ENCODE measurements around the gene WDR93.
"Not testable (repeated sequence)": the region's sequence is repeated elsewhere in the genome, so short reads cannot be mapped to it uniquely, and the experiment has no call there.

The WDR93 gene

DNA sequence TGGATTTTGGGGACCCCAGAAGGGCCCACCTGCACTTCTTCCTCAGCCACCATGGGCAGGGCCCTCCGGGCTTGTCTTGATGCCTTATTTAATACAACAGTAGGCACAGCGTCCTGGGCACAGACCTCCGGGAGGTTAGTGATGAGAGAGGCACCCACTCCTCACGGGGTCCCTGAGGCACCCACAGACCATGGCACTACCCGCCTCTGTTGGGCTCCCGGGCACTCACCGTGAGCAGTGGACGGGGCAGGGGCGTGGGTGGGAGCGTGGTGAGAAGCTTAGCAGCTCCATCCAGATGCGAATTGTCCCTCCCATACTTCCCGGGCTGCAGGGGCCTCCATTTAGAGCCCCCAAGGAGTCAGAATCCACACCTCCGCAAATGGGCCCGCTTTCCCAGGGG lies 85.2 kb downstream of the WDR93 start:
- DNase-seq = no peak

DNA sequence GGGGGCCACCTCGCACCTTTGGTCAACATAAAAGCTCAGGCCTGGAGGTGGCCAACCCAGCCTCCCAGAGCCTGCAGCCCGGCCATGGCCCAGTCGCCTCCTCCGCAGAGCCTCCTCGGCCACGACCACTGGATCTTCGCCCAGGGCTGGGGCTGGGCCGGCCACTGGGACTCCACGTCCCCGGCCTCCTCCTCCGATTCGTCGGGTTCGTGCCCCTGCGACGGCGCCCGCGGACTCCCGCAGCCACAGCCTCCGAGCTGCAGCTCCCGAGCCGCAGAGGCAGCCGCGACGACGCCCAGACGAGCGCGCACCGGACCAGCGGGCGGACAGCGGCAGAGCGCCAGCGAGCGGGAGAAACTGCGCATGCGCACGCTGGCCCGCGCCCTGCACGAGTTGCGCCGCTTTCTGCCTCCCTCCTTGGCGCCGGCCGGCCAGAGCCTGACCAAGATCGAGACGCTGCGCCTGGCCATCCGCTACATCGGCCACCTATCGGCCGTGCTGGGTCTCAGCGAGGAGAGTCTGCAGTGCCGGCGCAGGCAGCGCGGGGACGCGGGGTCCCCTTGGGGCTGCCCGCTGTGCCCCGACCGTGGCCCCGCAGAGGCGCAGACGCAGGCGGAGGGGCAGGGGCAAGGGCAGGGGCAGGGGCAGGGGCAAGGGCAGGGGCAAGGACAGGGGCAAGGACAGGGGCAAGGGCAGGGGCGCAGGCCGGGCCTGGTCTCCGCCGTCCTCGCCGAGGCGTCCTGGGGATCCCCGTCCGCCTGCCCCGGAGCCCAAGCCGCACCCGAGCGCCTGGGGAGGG lies 85.9 kb downstream of the WDR93 start, which contains the start of gene MESP2:
MESP2 (plus strand) TSS at position 59 of the 799 bp plus-strand sequence; CDS start at position 85, 26 bp downstream.
- no peak for DNase-seq

DNA sequence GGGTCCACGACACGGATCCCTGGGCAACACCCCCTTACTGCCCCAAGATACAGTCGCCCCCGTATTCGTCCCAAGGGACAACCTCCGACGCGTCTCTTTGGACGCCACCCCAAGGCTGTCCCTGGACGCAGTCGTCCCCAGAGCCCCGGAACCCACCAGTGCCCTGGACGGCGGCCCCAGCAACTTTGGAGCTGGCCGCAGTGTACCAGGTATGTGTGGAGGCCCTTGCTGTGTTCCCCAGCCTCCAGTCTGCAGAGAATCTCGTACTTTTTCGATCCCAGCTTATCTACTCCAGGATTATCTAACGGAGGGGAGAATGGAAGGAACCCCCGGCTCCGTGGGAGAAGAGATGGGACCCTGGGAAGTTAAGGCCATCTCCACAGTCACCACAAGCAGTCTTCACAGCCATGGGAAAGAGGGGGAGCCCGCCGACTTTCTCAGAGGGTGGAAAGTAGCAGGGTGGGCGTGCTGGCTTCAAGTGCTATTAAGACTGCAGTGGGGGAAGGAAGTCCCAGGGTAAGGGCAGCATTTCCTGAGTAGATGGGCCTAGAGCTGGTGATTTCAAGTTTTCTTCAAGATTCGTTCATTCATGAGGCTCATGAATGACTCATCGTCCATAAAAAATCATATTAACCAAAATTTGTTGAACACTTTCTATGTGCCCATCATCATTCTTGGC lies 86.6 kb downstream of the WDR93 start:
- DNase-seq = no peak

DNA sequence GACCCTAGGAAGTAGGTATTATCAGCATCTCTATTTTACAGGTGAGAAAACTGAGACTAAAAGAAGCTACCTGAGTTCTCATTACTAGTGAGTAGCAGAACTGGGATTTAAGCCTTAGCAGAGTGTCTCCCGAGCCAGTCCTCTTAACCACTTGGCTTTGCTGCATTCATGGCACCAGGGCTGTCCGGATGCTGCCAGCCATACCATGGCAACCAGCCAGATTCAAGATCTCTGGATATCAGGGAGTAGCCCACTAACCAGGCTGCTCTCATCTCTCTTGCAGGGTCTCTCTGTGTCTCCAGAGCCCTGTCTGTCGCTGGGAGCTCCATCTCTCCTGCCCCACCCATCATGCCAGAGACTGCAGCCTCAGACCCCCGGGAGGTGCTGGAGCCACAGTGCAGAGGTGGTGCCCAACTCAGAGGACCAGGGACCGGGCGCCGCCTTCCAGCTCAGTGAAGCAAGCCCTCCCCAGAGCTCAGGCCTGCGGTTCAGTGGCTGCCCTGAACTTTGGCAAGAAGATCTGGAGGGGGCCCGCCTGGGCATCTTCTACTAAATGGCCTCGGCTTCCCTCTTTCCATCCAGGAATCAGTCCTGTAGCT lies 87.3 kb downstream of the WDR93 start:
- no peak for DNase-seq

DNA sequence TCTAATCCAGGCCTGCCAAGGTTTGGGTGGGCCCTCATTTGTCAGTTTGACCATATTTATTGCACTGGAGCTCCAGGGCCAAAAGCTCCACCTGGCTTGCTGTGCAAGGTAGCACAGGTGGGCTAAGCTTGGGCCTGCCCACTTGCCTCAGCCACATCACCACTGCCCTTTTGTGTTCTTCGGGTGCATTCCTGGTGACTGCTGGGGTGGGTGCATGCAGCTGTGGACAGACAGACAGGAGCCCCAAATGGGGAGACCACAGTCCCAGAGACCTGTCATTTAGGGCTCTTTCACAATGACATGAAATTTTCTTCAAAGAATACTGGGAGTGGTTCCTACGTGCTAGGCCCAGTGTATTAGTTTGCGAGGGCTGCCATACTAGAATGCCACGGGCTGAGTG lies 88.2 kb downstream of the WDR93 start:
- DNase-seq = no peak

DNA sequence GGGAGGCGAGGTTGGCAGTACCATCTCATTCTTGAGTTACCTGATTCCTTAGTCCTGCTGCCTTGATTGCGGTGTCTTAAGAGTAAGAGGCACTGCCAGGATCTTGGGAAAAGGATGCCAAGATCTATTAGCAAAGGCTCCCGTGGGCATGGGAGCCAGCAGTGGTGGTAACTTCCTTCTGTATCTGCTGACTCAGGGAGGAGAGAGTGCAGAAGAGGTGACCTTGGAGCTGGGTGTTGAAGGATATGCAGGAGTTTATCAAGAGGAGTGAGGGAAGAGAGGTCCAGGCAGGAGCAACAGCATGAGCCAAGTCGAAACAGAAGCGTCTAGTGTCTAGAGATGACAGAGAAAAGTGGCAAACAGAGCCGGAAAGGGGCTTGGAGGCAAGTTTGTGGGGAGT lies 90.0 kb downstream of the WDR93 start:
- DNase-seq = no peak

DNA sequence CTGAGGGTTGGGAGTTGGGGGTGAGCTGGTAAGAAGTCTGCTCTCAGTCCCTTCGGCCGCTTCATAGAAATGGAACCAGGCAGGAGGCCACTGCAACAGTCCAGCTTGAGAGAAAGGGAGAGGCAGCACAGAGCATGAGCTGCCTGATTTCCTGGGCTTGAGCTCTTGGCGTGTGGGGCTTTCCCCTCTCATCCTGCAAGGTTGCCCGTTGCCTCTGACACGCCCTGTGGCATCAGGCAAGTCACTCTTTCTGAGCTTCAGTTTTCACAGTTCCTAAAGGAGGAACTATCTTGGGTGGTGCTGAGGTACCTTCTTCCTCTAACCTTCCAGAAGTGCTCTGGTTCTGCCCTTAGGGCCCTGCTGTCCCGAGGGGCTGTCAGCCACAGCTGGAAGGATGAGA lies 90.4 kb downstream of the WDR93 start:
- no peak for DNase-seq

DNA sequence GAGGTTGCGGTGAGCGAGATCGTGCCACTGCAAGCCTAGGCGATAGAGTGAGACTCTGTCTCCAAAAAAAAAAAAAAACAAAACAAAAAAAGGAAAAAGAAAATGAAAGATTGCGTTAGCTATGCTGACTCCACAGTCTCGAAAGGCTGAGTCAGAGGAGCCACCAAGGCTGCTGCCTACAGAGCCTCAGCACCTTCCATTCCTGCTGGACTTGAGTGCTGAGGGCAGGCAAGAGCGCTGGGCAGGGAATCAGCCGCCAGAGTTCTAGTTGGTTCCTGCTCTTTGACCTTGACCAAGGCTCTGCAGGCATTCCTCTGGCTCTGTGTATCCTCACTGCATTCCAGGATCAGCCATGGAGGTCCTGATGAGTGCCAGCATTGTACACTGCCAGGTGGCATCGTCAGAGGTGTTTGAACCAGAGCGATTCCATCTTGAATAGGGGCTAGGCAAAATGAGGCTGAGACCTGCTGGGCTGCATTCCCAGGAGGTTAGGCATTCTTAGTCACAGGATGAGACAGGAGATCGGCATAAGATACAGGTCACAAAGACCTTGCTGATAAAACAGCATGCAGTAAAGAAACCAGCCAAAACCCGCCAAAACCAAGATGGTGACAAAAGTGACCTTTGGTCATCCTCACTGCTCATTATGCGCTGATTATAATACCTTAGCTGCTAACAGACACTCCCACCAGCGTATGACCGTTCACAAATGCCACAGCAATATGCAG lies 91.4 kb downstream of the WDR93 start:
- DNase-seq = no peak

DNA sequence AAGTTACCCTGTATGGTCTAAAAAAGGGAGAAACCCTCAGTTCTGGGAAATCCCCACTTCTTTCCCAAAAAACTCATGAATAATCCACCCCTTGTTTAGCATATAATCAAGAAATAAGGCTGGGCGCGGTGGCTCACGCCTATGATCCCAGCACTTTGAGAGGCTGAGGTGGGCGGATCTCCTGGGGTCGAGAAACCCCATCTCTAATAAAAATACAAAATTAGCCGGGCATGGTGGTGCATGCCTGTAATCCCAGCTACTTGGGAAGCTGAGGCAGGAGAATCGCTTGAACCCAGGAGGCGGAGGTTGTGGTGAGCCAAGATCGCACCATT lies 92.0 kb downstream of the WDR93 start:
- DNase-seq = not testable (repeated sequence)

DNA sequence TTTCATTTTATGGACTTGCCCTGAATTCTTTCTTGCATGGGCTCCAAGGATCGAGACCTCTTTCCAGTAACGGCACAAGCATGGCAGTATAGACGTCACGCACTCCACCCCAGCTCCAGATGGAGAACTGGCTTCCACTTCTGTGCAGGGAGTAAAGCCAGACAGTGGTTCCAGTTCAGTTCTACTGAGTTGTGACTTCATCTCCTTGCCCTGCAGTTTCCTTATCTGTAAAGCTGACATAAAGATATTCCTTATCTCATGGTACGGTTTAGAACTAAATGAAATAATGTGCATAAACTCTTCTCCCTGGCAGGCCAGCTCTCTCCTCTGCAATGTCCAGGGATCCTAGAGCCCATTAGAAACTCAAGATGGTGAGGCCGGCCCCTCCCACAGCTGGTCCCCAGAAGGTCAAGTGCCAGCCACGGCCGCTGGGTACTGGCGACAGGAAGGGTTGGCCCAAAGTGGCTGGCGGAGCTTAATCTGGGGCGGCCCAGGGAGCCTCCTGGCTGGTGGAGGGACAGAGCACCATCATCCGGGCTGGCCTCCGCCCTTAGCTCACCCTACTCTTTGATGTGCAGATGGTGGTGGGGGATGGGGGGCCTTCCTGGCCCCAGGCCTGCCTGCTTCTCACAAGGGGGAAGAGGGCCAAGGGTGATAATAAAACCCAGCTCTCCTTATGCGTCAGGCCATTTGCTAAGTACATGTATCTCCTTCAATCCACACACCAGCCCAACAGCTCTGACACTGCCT lies 92.7 kb downstream of the WDR93 start:
- no peak for DNase-seq

DNA sequence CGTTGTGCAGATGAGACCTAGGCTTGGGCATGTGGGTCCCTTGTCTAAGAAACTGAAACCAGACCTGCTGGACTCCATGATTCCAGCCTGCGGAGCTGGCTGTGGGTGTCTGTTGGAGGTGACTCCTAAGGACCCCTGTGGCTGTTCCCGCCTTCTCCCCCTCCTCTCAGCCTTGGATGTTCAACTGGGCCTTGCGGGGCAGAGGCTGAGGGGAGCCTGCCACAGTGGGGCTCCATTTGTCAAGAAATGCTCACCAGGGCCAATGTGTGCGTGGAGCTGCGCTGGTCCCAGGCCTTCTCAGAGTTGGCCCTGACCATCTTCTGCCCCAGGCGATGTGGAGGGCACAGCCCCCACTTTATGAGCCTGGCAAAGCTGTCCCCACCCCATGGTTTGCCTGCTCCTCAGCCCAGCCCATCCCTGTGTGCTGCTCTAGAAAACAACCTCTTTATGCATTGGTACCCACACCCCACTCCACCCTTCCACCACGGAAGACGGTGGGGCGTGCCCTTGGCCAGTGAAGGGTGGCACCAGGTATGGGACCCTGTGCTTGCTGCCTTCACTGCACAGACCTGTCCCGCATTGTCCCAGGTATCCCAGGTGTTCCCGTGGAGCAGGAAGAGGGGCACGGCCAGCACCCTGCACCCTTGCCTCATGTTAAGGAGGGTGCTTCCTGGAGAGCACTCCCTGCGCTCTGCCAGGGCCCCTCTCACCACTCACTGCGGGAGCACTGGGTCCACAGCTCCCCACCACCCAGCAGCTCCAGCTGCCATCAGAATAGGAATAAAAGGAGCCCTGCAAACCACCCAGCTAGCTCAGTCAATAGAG lies 93.5 kb downstream of the WDR93 start:
- no peak for DNase-seq

DNA sequence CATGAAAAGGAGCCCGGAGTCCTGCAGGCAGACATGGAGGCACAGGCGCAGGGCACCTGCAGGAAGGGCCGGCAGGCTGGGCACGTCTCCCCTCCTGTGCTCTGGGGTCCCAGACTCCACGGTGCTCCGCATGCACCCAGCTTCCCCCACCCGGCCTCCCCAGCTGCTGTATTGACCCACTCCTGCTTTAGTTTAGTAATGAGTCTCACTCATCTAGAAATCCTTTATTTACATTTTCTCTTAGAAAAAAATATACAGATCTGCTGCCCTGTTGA lies 94.0 kb downstream of the WDR93 start:
- DNase-seq = no peak

DNA sequence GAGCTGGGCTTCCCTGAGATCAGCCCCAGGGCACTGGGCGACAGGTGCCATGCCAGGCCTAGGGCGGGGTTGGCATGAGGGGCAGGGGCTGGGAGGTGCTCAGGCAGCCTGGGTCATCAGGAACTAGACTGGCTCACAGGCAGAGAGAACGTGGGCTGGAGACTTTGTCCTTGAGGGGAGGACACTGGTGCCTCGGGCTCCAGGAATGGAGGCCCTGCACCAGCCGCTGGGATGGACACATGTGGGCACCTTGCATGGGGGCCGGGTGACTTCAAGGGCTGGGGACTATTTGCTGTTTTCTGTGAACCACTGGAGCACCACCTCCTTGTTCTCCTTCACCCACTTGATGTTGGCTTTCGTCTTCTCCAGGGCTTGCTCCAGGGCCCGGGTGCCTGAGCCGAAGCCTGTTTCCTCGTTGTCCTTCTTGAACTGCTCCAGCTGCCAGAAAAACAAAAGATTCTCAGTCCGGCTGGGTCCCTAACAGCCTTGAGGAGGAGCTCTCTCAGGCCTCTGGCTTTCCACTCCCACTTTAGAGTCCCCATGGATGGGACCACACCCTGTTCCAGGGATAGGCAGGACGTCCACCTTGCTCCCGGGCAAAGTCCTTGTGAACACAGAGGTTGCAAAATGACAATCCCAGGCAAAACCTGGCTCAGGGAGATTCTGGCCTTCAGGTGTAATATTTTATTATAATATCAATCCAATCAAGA lies 94.6 kb downstream of the WDR93 start:
- no peak for DNase-seq

DNA sequence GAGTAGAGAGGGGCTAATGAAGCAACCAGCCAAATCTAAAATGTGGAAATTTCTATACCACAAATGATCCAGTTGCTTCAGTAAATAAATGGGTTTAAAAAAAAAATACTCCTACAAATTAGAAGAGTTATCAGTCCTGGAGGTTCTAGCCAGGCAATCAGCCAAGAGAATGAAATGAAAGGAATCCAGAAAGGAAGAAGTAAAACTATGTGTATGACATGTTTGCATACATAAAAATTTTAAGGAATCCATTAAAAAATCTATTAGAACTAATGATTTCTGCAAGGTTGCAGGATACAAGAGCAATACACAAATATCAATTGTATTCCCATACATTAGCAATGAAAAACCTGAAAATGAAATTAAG lies 95.1 kb downstream of the WDR93 start:
- no peak for DNase-seq

DNA sequence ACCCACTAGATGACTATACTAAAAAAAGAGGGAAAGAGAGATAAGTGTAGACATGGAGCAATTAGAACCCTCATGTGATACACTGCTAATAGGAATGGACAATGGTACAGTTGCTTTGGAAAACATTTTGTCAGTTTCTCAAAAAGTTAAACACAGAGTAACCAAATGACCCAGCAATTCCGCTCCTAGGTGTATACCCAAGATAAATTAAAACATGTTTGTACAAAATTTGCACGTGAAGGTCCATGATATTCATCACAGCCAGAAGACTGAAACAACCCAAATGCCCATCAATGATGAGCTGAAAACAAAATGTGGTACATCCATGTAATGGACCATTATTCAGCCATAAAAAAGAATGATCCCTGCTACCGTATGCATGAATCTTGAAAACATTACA lies 97.3 kb downstream of the WDR93 start:
- DNase-seq = no peak

DNA sequence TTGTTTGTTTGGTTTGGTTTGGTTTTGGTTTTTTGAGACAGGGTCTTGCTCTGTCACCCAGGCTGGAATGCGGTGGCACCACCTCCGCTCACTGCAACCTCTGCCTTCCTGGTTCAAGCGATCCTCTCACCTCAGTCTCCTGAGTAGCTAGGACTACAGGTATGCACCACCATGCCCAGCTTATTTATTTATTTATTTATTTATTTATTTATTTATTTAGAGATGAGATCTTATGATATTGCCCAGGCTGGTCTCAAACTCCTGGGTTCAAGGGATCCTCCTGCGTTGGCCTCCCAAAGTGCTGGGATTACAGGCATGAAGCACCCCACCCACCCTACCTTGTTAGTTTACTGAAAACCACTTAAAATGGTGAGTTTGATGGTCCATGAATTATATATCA lies 98.0 kb downstream of the WDR93 start:
- not testable (repeated sequence) for DNase-seq

DNA sequence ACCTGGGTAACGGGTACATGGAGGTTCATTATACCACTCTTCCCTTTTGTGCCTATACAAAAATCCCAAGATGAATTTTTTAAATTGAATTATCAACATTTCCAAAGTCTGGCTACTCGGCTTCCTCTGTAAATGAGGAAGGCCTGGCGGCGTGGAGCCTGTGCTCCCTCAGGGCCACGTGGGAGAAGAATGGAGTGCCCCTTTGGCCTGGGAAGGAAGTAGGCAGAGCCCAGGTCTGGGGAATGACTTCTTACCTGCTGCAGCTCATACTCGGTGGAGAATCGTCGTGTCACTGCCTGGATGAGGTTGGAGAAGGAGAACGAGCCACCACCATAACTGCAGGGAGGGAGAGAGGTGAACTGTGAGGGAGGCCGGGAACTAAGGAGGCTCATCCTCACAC lies 99.6 kb downstream of the WDR93 start:
- no peak for DNase-seq

DNA sequence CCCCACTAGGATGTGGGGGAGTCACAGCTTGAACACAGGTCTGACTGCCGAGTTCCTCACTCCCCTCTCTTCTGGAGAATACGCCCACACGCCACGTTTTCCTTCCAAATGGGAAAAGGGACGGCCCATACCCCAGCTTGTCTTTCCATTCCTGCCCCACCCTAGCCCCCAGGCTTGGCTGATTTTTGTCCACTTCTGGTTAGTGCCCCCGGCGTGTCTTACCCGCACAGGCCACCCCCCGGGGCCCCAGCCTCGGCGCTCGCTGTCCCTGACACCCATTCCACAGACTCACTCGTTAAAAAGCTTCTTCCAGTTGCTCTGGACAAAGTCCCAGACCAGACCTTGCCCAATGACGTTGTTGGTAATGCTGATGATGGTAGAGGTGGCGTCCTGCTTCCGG lies 100.0 kb downstream of the WDR93 start:
- DNase-seq = no peak

DNA sequence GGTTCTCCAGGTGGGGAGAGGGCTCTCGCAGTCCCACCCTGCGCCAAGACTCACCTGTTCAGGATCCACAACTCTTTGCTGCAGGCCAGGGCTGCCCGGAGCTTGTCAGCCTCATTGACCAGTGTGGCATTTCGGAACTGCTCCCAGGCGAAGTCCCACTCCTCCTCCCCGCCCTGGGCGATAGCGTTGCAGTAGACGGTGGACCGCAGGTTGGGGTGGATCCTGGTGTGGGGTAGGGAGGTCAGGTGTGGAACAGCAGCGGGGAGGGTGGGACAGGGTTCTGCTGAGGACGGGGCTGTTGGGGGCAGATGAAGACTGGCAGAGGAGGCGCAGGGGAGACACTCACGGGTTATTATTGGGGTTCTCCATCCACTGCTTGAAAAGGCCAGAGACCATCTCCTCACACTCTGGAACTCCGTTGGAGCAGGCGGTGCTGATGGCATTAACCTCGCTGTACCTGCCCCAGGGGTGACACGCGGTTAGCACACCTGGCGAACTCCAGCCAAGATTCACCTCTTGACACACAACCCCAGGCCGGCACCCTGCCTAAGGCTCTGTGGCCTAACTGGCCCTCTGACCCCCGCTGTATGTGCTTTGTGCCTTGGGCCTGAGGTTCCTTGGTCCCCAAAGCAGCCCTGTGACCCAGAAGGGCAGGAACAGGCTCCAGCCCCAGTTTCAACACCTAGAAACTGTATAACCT lies 101.6 kb downstream of the WDR93 start:
- no peak for DNase-seq

Measured in amniotic stem cell (primary cell).